ENCODE results near the gene TFEB.
"Not testable (repeated sequence)": the region's sequence is repeated elsewhere in the genome, so short reads cannot be mapped to it uniquely, and the experiment has no call there.

TFEB gene

DNA sequence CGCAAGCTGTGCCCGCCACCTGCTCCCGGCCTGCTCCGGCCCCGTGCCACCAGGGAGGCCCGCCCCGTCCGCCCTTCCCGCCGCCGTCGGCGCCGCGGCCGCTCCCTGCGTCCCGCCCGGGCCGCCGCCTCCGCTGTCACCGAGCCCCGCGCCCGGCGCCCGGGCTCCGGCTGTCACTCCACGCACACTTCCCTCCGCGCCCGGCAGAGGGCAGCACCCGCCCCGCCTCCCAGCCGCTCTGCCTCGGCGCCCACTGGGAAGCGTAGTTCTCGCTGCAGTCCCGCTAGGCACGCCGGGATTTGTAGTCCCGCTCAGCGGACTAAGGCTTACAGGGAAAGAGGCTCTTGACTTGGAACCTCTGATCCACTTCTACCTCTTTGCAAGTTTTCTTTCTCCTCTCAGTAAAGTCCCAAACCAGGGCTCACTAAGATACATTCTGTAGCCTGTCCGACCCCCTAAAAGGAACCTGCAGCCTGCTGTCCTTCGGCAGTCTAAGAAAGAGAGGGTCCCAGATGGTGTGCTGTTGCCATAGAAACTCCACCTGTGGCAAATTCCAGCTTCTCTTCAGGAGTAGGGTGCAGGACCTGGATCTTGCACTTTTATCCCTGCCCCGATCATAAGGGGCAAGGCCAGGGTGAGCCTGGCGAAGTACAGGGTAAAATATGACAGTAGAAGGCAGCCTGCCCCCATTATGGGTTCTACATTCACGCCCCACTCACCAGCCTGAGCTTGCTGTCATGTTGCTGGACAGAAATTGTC is at the start of gene TFEB:
TSS of gene TFEB (minus strand) at position 182 of the 759 bp plus-strand sequence. CDS start 44,395 bp downstream, outside the sequence.
- peak; percentile 71 for DNase-seq (ENCODE audit: low read depth)

DNA sequence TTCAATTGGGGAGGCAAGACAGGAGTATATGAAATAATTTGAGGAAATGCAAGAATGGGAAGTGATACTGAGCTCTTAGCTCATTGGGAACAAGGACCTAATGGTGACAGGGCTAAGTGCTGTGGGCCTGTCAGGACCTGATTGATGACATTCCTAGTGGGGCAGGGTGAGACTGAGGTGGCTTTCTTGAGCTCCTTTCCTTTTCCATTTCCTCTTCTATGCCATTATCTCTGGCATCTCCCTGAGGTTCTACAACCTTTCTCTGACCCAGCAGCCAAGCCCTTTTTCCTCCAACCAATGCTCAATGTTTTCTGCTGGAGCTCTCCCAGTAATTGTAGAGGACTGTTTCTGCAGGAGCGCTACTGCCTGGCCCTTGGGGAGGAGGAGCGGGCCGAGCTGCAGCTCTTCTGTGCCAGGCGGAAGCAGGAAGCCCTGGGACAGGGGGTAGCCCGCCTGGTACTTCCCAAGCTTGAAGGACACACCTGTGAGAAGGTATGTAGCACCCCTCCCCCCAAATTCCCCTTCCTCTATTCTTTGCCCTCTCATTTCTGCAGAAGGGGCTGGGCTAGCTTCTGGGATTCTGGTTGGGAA is 49.3 kb upstream of the TFEB start:
- no peak for DNase-seq (ENCODE audit: low read depth)

DNA sequence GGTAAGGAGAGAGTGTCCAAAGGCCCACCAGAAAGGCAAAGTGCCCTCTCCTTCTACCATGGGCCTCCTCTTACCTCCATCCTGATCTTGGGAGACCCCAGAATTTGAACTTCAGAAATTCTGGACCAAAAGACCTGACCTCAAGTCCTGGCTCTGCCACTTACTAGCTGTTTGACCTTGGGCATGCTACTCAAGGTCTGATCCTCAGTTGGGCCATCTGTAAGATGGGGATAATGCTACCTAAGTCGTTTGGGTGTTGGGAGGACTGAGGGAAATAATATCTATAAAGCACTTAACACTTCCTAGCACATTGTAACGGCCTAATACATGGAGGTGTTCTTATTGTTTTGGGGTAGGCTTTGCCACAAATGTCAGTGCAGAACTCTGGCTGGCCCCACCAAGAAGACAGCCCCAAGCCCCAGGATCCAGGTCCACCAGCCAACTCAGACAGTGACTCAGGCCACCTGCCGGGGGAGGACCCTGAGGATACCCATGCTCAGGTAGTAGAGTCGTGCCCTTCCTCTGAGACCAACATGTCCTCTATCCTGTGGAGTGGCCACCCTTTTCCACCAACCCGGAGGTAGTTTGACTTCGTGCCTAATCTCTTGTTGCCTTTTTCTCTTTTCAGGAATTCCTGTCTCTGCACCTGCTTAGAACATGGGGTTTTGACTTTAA is 47.8 kb upstream of the TFEB start:
- DNase-seq (ENCODE audit: low read depth) = no peak

DNA sequence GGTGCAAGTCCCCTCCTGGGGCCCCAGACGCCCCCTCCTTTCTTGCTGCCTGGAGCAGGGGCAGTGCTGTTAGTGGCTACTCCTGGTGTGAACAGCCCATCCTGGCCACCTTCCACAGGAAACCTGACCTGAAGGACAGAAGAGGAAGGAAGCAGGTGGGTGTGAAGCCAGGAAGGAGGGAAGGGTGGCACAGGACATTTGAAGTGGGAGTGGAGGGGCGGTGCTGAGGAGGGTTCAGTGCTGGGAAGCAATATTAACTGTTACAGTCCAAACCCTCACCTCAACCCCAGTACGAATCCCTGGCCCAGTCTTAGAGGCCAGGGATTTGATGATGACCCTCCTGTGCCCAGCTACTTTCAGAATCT is 45.9 kb upstream of the TFEB start:
- DNase-seq (ENCODE audit: low read depth) = no peak

GRCh38 chr6:41780551-41781365 is 45.4 kb upstream of the TFEB start, which contains the start of gene PRICKLE4:
Gene PRICKLE4 (plus strand): TSS chr6:41780782. CDS start chr6:41783474, 2,692 bp downstream.
- DNase-seq (ENCODE audit: low read depth) = no peak

GRCh38 chr6:41779788-41780550 is 44.6 kb upstream of the TFEB start, which contains the start of gene FRS3:
Gene FRS3 (minus strand): TSS chr6:41779900. CDS start chr6:41776987, 2,913 bp downstream.
- DNase-seq (ENCODE audit: low read depth) = peak; percentile 68

DNA sequence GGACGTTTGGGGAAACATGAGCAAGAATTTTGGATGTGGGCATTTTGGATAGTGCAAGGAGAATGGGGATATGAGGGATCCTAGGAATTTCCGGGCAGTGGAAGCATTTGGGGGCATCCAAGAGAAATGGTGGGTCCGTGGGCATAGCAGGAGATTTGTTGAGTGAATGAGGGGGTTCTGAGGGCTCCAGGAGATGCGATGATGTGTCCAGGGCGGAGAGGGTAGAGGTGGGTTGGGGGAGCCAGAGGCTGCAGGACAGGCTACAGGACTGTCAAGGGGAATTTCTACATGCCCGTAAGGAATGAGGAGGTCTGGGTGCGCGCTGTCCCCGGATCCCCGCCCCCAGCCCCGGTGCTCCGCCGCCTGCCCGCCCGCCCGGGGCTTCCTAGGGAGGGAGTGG is 43.9 kb upstream of the TFEB start:
- no peak for DNase-seq (ENCODE audit: low read depth)

DNA sequence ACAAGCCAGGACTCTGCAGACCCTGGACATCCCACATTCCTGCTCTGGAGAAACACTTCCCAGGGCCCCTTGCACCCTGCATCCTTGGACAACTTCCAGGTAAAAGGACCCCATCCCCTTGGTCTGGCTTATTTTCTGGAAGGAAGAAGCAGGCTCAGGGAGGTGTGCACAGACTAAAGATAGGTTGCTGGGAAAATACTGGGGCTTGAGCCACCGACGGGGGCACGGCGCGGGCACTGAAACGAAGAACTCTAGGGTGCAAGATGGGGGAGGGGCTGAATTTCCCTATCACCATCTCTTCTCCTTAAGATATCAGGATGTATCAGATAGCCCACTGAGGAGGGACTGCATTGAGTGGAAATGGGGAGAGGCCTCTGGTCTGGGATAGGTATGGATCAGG is 43.5 kb upstream of the TFEB start:
- DNase-seq (ENCODE audit: low read depth) = no peak

DNA sequence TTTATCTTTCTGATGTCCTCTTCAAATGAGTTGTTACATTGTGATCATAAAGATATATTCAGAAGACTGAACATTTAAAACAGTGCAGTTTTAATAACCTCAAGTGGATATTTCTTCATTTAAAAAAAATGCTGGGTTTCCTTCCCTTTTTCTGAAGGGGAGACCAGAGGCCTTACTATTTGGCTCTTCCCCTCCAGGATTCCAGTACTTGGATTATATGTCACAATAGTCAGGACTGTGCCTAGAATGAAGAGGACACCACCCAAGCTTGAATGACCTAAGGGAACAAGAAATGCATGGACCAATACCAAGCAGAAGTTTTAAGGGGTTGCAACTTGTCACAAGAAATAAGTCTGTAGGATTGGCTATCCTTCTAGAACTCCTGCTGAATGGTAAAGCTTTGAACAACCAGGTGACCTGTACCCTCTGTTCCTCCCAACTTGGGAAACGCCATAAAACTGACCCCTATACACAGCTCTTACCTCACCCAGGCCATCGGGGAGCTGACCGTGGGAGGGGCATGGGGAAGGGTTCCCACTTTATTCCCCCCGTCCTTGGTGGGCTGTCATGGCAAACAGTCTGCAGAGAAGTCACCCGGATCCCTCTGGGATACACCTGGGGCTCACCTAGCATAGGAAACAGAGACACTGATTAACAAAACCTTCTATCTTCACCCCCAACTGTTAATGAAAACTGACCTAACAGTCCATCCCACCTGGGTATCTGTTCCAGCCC is 42.3 kb upstream of the TFEB start:
- DNase-seq (ENCODE audit: low read depth) = no peak

GRCh38 chr6:41775293-41775882 is 40.0 kb upstream of the TFEB start:
- no peak for DNase-seq (ENCODE audit: low read depth)

- no peak for DNase-seq (ENCODE audit: low read depth)
Observed at GRCh38 chr6:41774841-41775240, 39.4 kb upstream of the TFEB start.

GRCh38 chr6:41771058-41771983 is 35.9 kb upstream of the TFEB start:
- DNase-seq (ENCODE audit: low read depth) = no peak

- DNase-seq (ENCODE audit: low read depth) = no peak
Observed at GRCh38 chr6:41770381-41771057, 35.1 kb upstream of the TFEB start.

DNA sequence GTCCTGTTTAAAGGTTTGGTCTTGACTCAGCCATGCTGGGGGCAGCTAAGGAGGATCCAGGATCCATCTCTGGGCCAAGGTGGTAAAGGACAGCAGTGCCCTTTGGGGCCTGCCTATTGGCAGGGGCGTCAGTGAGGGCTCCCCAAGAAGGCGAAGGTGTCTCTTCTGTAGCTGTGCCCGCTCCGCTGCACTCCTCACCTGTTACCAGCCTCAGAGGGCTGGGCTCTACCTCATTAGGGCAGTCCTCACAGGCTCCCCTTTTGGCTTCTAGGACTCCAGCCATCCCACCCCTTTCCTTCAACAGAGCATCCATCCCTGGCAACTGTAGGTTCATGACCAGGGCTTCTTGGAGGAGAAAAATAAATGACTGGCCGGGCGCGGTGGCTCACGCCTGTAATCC is 34.0 kb upstream of the TFEB start:
- no peak for DNase-seq (ENCODE audit: low read depth)

DNA sequence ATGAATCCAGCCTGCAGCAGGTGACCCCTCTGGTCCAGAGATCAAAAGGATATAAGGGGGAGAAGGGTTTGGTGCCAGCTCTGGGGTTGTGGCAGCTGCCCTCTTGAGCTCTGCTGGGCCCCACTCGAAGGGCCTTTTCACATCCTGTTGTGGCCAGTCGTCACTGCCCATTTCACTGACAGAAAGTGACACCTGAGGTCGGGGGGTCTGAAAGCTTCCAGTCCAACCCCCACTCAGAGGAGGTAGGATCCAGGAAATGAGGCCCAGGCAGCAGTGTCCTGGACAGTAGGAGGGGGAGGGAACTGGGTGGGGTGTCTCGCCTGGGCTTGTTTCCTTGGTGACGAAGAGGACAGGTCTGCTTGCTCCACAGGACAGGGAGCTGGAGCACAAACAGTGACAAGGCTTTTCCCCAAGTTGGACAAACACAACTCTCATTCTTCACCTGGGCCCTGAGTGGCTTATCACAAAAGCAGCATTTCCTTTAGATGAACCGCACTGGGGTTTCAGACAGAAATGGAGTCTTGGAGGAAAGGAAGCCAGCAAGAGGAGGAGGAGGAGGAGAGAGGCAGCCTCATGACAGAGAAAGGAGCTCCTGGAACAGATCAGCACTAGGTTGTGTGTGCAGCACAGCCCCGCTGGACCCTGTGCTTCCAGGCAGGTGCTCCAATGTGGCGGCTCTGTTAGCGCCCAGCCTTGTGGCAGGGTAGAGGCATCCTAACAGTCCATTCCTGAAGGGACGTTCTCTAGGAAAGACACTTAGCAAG is 33.3 kb upstream of the TFEB start:
- no peak for DNase-seq (ENCODE audit: low read depth)

DNA sequence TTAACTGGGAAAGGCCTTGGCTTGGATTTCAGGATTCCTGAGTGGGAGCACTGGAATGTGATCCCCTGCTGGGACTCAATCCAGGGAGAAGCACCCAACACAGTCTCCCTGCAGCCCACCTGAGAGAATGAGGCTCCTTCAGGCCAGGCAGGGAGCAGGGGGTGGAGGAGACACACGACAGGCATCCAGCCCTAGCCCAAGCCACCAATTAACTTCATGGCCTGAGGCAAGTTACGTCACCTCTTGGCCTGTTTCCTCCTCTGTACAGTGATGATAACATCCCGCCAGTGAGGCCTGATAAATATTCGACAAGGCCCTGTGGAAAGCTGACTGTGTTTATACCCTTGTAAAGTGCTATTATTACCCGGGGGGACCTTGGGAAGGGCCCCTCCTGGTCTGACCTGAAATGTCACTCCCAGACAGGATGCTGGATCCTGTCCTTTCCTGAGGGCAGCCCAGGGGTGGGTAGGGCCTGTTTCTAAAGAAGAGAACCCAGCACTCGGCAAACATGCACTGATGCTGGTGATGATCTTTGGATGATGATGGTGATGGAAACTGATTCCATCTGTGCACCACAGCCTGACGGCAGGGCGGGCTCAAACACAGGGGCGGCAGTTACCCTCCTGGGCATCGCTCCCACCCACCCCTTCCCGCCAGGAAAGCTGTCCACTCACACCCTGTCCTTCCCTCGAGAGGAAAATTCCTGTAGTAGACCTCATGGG is 31.9 kb upstream of the TFEB start:
- DNase-seq (ENCODE audit: low read depth) = no peak

DNA sequence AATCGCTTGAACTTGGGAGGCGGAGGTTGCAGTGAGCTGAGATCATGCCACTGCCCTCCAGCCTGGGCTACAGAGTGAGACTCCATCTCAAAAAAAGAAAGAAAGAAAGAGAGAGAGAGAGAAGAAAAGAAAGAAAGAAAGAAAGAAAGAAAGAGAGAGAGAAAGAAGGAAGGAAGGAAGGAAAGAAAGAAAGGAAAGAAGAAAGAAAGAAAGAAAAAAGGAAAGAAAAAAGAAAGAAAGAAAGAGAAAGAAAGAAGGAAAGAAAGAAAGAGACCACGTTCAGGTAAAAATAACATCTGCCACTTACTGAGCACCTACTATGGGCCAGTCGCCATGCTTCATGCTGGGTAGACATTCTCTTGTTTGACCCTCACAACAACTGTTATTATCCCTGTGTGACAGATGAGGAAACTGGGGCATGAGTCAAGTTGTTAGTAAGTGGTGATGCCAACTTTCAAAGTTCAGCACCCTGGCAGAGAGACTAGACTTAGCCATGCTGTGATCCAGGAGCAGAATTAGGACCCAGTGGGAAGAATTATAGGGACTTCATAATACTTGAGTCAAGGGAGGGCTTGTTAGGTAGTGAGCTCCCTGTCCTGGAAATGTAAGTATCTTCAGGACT is 30.7 kb upstream of the TFEB start:
- not testable (repeated sequence) for DNase-seq (ENCODE audit: low read depth)

Data from non-pigmented ciliary epithelial cell (primary cell).